GM12878 (cell line): ENCODE data around the gene COPRS. TPM values are rescaled to one million over a fixed set of nuclear protein-coding genes. Genes with fewer than 3 reads are reported as not detected.

Experiments
- ATAC-seq: fragments of 200-7000 bp; cut with Tn5 transposase; 3 replicates; pipeline ENCODE4 v1.9.1; 2020; ENCODE audit warnings: mild to moderate bottlenecking, moderate library complexity
- BruUV-seq: library from RNA; stranded (reverse); fragments of 400-500 nt; replicated peaks from 2 replicates; lab custom pipeline; 2021; lab: Mats Ljungman, UMichigan
- CTCF ChIA-PET: fragments of 300-600 bp; sonication (Branson Sonifier 250); formaldehyde crosslinking; extraction: SDS; loops from one replicate; lab custom pipeline; 2021; ENCODE audit warnings: inconsistent platforms; lab: Yijun Ruan, JAX
- POLR2A ChIA-PET: fragments of 350-600 bp; formaldehyde crosslinking; extraction: SDS; loops from one replicate; lab custom pipeline; 2021; ENCODE audit warnings: inconsistent platforms; lab: Charles Lee
- RAD21 ChIA-PET: fragments of 300-600 bp; sonication (Branson Sonifier 250); formaldehyde crosslinking; loops from one replicate; lab custom pipeline; 2023; ENCODE audit warnings: antibody characterized with exemption; ENCODE audit not compliant: unreplicated experiment; lab: Charles Lee
- SMC1A ChIA-PET: fragments of 300-600 bp; sonication (Branson Sonifier 250); formaldehyde crosslinking; loops from one replicate; lab custom pipeline; 2023; ENCODE audit not compliant: unreplicated experiment, uncharacterized antibody; lab: Charles Lee
- DNase-seq: peaks from one replicate; pipeline ENCODE4 v3.0.0-alpha.2; 2011; ENCODE audit warnings: low read depth, low spot score
- FAIRE-seq: peaks from 3 replicates; lab custom pipeline; 2011; peaks lifted over from hg19 to GRCh38; lab: Jason Lieb, UNC
- H2AFZ ChIP-seq: 2 replicates; pipeline ENCODE4 v1.6.0; 2011; ENCODE audit warnings: low read depth, low read length, control low read depth; ENCODE audit not compliant: control insufficient read depth
- H3K27ac ChIP-seq: 2 replicates; pipeline ENCODE4 v1.5.1; 2011; ENCODE audit warnings: control low read depth; ENCODE audit not compliant: control insufficient read depth, insufficient read depth
- H3K27me3 ChIP-seq, 2 experiments: replicated peaks in 1 of 2; 2 replicates each; pipeline versions ENCODE4 v1.6.0 to v1.6.1; 2011; ENCODE audit warnings: low read length in 1 of 2; ENCODE audit not compliant: control insufficient read depth in 2 of 2, insufficient read depth in 2 of 2
- H3K36me3 ChIP-seq, 2 experiments: 2 replicates each; pipeline ENCODE4 v1.5.1; 2011; ENCODE audit warnings: low read length in 1 of 2; ENCODE audit not compliant: control insufficient read depth in 2 of 2, insufficient read depth in 2 of 2
- H3K4me1 ChIP-seq: 2 replicates; pipeline ENCODE4 v1.6.1; 2011; ENCODE audit warnings: mild to moderate bottlenecking, low read length, moderate library complexity, mixed read lengths; ENCODE audit not compliant: control insufficient read depth, insufficient read depth
- H3K4me2 ChIP-seq: 2 replicates; pipeline ENCODE4 v1.6.0; 2011; ENCODE audit warnings: control low read depth; ENCODE audit not compliant: control insufficient read depth, insufficient read depth
- H3K4me3 ChIP-seq: fragments of 200-600 bp; sonication (generic); 2 replicates; pipeline ENCODE4 v1.5.1; 2016
- H3K79me2 ChIP-seq: 2 replicates; pipeline ENCODE4 v1.6.0; 2011; ENCODE audit warnings: low read length; ENCODE audit not compliant: control insufficient read depth, insufficient read depth
- H3K9ac ChIP-seq: 2 replicates; pipeline ENCODE4 v1.8.0; 2011; ENCODE audit warnings: low read length, control low read depth, mixed read lengths; ENCODE audit not compliant: control insufficient read depth, insufficient read depth
- H3K9me3 ChIP-seq: replicated peaks from 3 replicates; pipeline ENCODE4 v1.5.1; 2011; ENCODE audit warnings: mild to moderate bottlenecking, low read length; ENCODE audit not compliant: control insufficient read depth, insufficient read depth
- H4K20me1 ChIP-seq: 2 replicates; pipeline ENCODE4 v1.6.0; 2011; ENCODE audit not compliant: control insufficient read depth, insufficient read depth
- CREB1 ChIP-seq: IDR thresholded peaks from 2 replicates; pipeline ENCODE4 v1.6.1; 2012; ENCODE audit warnings: low read depth, mild to moderate bottlenecking, inconsistent platforms
- CUX1 ChIP-seq: IDR thresholded peaks from 2 replicates; pipeline ENCODE4 v1.6.1; 2012; ENCODE audit warnings: improper control_type of control experiment, low read depth, low read length; ENCODE audit not compliant: insufficient replicate concordance
- FOS ChIP-seq: IDR thresholded peaks from 3 replicates; pipeline ENCODE4 v1.6.1; 2011; ENCODE audit warnings: borderline replicate concordance; ENCODE audit not compliant: insufficient read length; ENCODE audit errors: extremely low read depth
- GATAD2B ChIP-seq: fragments of 450-650 bp; conservative IDR thresholded peaks from 2 replicates; pipeline ENCODE4 v1.6.1; 2017; ENCODE audit warnings: low read depth, mild to moderate bottlenecking, moderate library complexity
- POLR2AphosphoS2 ChIP-seq: IDR thresholded peaks from 2 replicates; pipeline ENCODE4 v1.6.1; 2011; ENCODE audit warnings: low read depth, mild to moderate bottlenecking, low read length, improper control_type of control experiment, moderate library complexity
- RFX5 ChIP-seq: IDR thresholded peaks from 2 replicates; pipeline ENCODE4 v1.6.1; 2011; ENCODE audit warnings: low read depth, low read length, improper control_type of control experiment
- SP1 ChIP-seq: IDR thresholded peaks from one replicate; pipeline ENCODE4 v1.6.1; 2011; ENCODE audit warnings: low read depth, low read length
- SUZ12 ChIP-seq: fragments of 200-600 bp; sonication (generic); IDR thresholded peaks from one replicate; pipeline ENCODE4 v1.6.1; 2018; ENCODE audit warnings: antibody characterized with exemption, mild to moderate bottlenecking; ENCODE audit not compliant: unreplicated experiment
- ZNF622 ChIP-seq: fragments of 450-650 bp; IDR thresholded peaks from 2 replicates; pipeline ENCODE4 v1.6.1; 2017; ENCODE audit warnings: mild to moderate bottlenecking, inconsistent platforms
- WGBS: methylation state at CpG from one replicate; pipeline ENCODE4 v1.1.6; 2016; ENCODE audit warnings: low lambda C conversion rate; ENCODE audit not compliant: insufficient replicate concordance, insufficient coverage; ENCODE audit errors: missing lambda C conversion rate; 5-methylcytosine and 5-hydroxymethylcytosine counted together
- in situ Hi-C: fragments of 300-500 bp; cut with MboI; formaldehyde crosslinking; loops from 9 replicates; pipeline ENCODE4 v1.14.3; 2018; ENCODE audit warnings: mixed read lengths
- intact Hi-C: fragments of 100-400 bp; cut with micrococcal nuclease; formaldehyde crosslinking; loops from one replicate; pipeline ENCODE4 v1.14.2; 2022; ENCODE audit not compliant: unreplicated experiment
- polyA plus RNA-seq, 11 experiments: library from polyadenylated mRNA; depleted of rRNA in 4 of 11; unstranded in 6 of 11; stranded (reverse) in 5 of 11; fragments of >200 nt; fragmentation: Nextera tagmentation in 4 of 11; fragmentation: Illumina TruSeq in 1 of 11; extraction: Ambion mirVana in 4 of 11; extraction: Trizol in 1 of 11; gene quantifications; 1 replicate in 1 of 11; 2 replicates in 10 of 11; pipeline versions ENCODE4 v1.2.1 to v1.2.3, GENCODE V29; 2011 to 2016; ENCODE audit warnings: inconsistent platforms in 2 of 11, missing spikeins in 2 of 11, low read depth in 1 of 11
- total RNA-seq, 4 experiments: library from RNA; depleted of rRNA in 3 of 4; stranded (reverse); fragments of >200 nt in 3 of 4; fragmentation: Illumina TruSeq in 1 of 4; extraction: Trizol in 1 of 4; gene quantifications; 2 replicates each; pipeline versions ENCODE4 v1.2.1 to v1.2.3, GENCODE V29; 2013 to 2021

Gene COPRS
- total and polyA plus RNA-seq, 10 of the 15 experiments (the other 5 are each of a cell fraction or from before 2014, with no cell fraction given) = 6.3 to 41.9 (median 31.4) TPM

GRCh38 chr17:31845291-31845690 lies 13.8 kb downstream of the COPRS start:
- Histone ChIP-seq H3K36me3 (no peaks in the 10 kb centered on the region), H3K4me3 (no peak overlapping the region), H3K4me2 (no peak overlapping the region), H4K20me1 (no peaks in the 10 kb centered on the region), H3K9me3 (no peaks in the 10 kb centered on the region), H2AFZ (no peak overlapping the region), H3K27ac (no peak overlapping the region), H3K27me3 (no peaks in the 10 kb centered on the region), H3K9ac (no peak overlapping the region), H3K4me1 (no peaks in the 10 kb centered on the region), H3K79me2 (no peaks in the 10 kb centered on the region)
- FAIRE-seq (no peak), ATAC-seq (no peak), DNase-seq (no peak)
- RAD21 ChIA-PET = interaction anchor here (0.7 to 1.7 kb wide), 3 partner anchors 56 to 310 kb away, joined by 3 to 6 read pairs (median 4); partner anchors contain the start of gene UTP6
- 20% methylated on average over 3 of the region's 3 CpGs for WGBS
- in situ Hi-C loops (loop anchor here (5.0 to 10.0 kb wide), 2 partner anchors 310 to 403 kb away; no protein-coding TSS in a partner anchor), intact Hi-C loops (loop anchor here (10.0 kb wide), 1 partner anchor 160 kb away; no protein-coding TSS in a partner anchor)
- no TSS peak for BruUV-seq
- TF ChIP-seq SUZ12 = no peak
- CTCF ChIA-PET = interaction anchor here (2.7 kb wide), 1 partner anchor 310 kb away, joined by 15 read pairs; no protein-coding TSS in a partner anchor
- SMC1A ChIA-PET = no interaction called here
- POLR2A ChIA-PET = no interaction called here

GRCh38 chr17:31843070-31843745 lies 15.8 kb downstream of the COPRS start:
- Histone ChIP-seq H3K27me3 (no peaks in the 10 kb centered on the region), H3K79me2 (no peaks in the 10 kb centered on the region), H3K36me3 (no peaks in the 10 kb centered on the region), H3K9me3 (no peaks in the 10 kb centered on the region), H3K4me1 (no peaks in the 10 kb centered on the region), H4K20me1 (no peaks in the 10 kb centered on the region), H2AFZ (no peak overlapping the region), H3K27ac (no peak overlapping the region), H3K4me3 (no peak overlapping the region), H3K4me2 (no peak overlapping the region), H3K9ac (no peak overlapping the region)
- ATAC-seq (no peak), FAIRE-seq (no peak), DNase-seq (no peak)
- RAD21 ChIA-PET = interaction anchor here (0.7 to 3.7 kb wide), 20 partner anchors 9 to 419 kb away, joined by 3 to 65 read pairs (median 4); partner anchors contain the start of gene UTP6
- POLR2A ChIA-PET = interaction anchor here (0.5 to 1.8 kb wide), 3 partner anchors 11 to 310 kb away, joined by 3 to 9 read pairs (median 3); no protein-coding TSS in a partner anchor
- in situ Hi-C loops = loop anchor here (5.0 to 10.0 kb wide), 2 partner anchors 286 to 308 kb away; no protein-coding TSS in a partner anchor
- SMC1A ChIA-PET = interaction anchor here (0.6 to 5.1 kb wide), 18 partner anchors 45 to 407 kb away, joined by 3 to 78 read pairs (median 4); partner anchors contain the start of gene UTP6
- 80% methylated on average over 8 of the region's 8 CpGs for WGBS
- intact Hi-C loops = loop anchor here (5.0 to 10.0 kb wide), 3 partner anchors 158 to 456 kb away; no protein-coding TSS in a partner anchor
- no TSS peak for BruUV-seq
- CTCF ChIA-PET = interaction anchor here (0.6 to 5.6 kb wide), 45 partner anchors 9 to 454 kb away, joined by 3 to 85 read pairs (median 4); no protein-coding TSS in a partner anchor
- TF ChIP-seq ZNF622 (no peak), CREB1 (no peak), RFX5 (no peak), FOS (no peak), CUX1 (no peak), SP1 (no peak), GATAD2B (no peak), POLR2AphosphoS2 (no peak)
